Esophagus squamous epithelium (tissue), 4 donors: ENCODE data around the gene PASD1.

Source experiments
- POLR2A ChIP-seq, 4 donors: fragments of 450-650 bp; IDR thresholded peaks; one replicate each; pipeline ENCODE4 v1.6.1; 2017; ENCODE audit warnings: antibody characterized with exemption in 4 of 4, mild to moderate bottlenecking in 4 of 4, moderate library complexity in 3 of 4
- TF ChIP-seq, protein P1 (sequence below), 6 experiments: fragments of 450-650 bp in 4 of 6; fragments of 200-600 bp in 2 of 6; sonication (generic) in 2 of 6; IDR thresholded peaks; one replicate each; pipeline ENCODE4 v1.5.1; 2016 to 2019; ENCODE audit warnings: antibody characterized with exemption in 6 of 6, mild to moderate bottlenecking in 4 of 6, moderate library complexity in 4 of 6

DNA sequence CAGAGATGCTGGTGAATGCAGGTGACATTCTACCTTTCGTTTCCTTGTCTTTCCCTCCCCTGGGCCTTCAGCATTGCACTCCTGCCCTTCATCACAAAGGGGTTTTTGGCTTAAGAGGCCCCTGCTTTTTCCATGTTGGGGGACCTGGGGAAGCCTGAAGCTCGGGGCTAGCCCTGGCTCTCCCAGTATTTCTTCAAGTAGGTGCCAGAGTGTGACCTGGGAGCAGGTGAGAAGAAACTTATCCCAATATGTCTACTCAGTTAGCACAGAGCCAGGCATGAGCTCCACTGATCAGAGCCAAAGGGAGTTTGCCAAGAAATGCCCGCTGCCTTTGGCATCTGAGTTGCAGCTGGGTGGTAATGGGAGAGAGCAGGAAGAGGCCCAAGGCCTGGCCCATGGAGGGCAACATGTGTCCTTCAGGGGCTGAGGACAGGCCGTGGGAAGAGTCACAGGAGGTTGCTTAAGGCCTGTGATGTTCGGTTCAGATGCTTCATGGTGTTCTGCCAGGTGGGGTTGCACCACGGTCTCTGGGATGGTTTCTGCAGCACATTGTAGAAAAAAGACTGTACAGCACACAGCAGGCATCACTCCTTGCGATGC, 139.4 kb downstream of the PASD1 start:
- TF ChIP-seq, protein P1, sequence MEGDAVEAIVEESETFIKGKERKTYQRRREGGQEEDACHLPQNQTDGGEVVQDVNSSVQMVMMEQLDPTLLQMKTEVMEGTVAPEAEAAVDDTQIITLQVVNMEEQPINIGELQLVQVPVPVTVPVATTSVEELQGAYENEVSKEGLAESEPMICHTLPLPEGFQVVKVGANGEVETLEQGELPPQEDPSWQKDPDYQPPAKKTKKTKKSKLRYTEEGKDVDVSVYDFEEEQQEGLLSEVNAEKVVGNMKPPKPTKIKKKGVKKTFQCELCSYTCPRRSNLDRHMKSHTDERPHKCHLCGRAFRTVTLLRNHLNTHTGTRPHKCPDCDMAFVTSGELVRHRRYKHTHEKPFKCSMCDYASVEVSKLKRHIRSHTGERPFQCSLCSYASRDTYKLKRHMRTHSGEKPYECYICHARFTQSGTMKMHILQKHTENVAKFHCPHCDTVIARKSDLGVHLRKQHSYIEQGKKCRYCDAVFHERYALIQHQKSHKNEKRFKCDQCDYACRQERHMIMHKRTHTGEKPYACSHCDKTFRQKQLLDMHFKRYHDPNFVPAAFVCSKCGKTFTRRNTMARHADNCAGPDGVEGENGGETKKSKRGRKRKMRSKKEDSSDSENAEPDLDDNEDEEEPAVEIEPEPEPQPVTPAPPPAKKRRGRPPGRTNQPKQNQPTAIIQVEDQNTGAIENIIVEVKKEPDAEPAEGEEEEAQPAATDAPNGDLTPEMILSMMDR (IDR thresholded peaks at IDR 0.05) = no peak
- no peak for TF ChIP-seq POLR2A (IDR thresholded peaks at IDR 0.05)
